Endodermal cell (in vitro differentiated cells): ENCODE results near the gene AP2S1. TPM values are rescaled to one million over a fixed set of nuclear protein-coding genes. Genes with fewer than 3 reads are reported as not detected.

Experiments used
- DNase-seq: peaks from one replicate; pipeline ENCODE4 v3.0.0-alpha.2; 2017
- H3K27ac ChIP-seq: 2 replicates; pipeline ENCODE4 v1.5.1; 2013; ENCODE audit warnings: mild to moderate bottlenecking, low read depth, low read length, moderate library complexity
- H3K27me3 ChIP-seq: 2 replicates; pipeline ENCODE4 v1.6.1; 2013; ENCODE audit warnings: mild to moderate bottlenecking, low read length, moderate library complexity; ENCODE audit not compliant: insufficient read depth, control insufficient read depth, poor library complexity, severe bottlenecking
- H3K36me3 ChIP-seq: 2 replicates; pipeline ENCODE4 v1.7.0; 2013; ENCODE audit warnings: mild to moderate bottlenecking, low read length, moderate library complexity; ENCODE audit not compliant: control insufficient read depth, insufficient read depth
- H3K4me1 ChIP-seq: one replicate; pipeline ENCODE4 v1.7.0; 2013; ENCODE audit warnings: low read length; ENCODE audit not compliant: control insufficient read depth, insufficient read depth
- H3K4me3 ChIP-seq: 2 replicates; pipeline ENCODE4 v1.5.1; 2013; ENCODE audit warnings: mild to moderate bottlenecking, low read length, moderate library complexity
- H3K9ac ChIP-seq: 2 replicates; pipeline ENCODE4 v1.6.1; 2013; ENCODE audit warnings: mild to moderate bottlenecking, low read length, moderate library complexity; ENCODE audit not compliant: poor library complexity, severe bottlenecking; ENCODE audit errors: extremely low read depth
- H3K9me3 ChIP-seq: 2 replicates; pipeline ENCODE4 v1.6.1; 2013; ENCODE audit warnings: mild to moderate bottlenecking, low read length, moderate library complexity; ENCODE audit not compliant: control insufficient read depth
- H3K27ac Mint-ChIP-seq: 2 replicates; pipeline ENCODE4 v1.8.0; 2020; ENCODE audit warnings: mixed read lengths
- H3K27me3 Mint-ChIP-seq: 2 replicates; pipeline ENCODE4 v1.8.0; 2021; ENCODE audit warnings: mild to moderate bottlenecking, mixed read lengths; ENCODE audit not compliant: insufficient read depth
- H3K36me3 Mint-ChIP-seq: 2 replicates; pipeline ENCODE4 v1.8.0; 2020; ENCODE audit warnings: low read depth, mixed read lengths
- H3K4me1 Mint-ChIP-seq: 2 replicates; pipeline ENCODE4 v1.8.0; 2020; ENCODE audit warnings: mixed read lengths
- H3K4me3 Mint-ChIP-seq: 2 replicates; pipeline ENCODE4 v1.8.0; 2020; ENCODE audit warnings: mild to moderate bottlenecking, moderate library complexity, mixed read lengths
- H3K9me3 Mint-ChIP-seq: 2 replicates; pipeline ENCODE4 v1.8.0; 2020; ENCODE audit warnings: mild to moderate bottlenecking, mixed read lengths
- WGBS, 2 experiments: methylation state at CpG; one replicate each; pipeline versions ENCODE4 v1.1.5 to v1.1.7; 2013; ENCODE audit warnings: missing lambda C conversion rate in 2 of 2, mixed read lengths in 1 of 2; ENCODE audit not compliant: insufficient coverage in 1 of 2, insufficient read length in 1 of 2; 5-methylcytosine and 5-hydroxymethylcytosine counted together
- total RNA-seq, 2 donors: library from RNA; stranded (reverse); fragmentation: NEBNext Ultra II Directional in 1 of 2; extraction: Animal tissue kit (Norgen Biotek cat#: 25700) in 1 of 2; gene quantifications; 2 replicates in 1 of 2; 3 replicates in 1 of 2; pipeline ENCODE4 v1.2.1, GENCODE V29; 2021
- TF ChIP-seq, protein P1 (sequence below): fragments of 200-600 bp; sonication (generic); conservative IDR thresholded peaks from 2 replicates; pipeline ENCODE4 v1.5.0; 2021; ENCODE audit warnings: antibody characterized with exemption, mild to moderate bottlenecking

The AP2S1 gene
- total RNA-seq, 2 donors from 2014 or later: 162 to 214 TPM

DNA sequence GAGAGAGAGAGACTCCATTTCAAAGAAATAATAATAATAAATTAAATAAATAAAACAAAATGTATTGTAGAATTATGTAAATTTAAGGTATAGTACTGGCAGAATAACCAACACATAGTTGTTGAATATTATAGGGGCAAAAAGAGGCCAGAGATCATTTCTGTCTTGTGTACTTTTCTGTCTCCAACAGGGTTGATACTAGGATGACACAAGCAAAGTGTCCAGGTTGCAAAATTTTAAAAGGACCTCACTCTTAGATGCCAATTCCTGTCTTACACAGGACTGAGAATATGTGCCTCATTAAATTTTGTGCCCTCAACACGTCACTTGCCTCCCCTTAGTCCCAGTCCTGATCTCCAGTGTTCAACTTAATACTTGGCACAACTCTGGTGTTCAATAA, 2.2 kb upstream of the AP2S1 start:
- Histone ChIP-seq H3K27me3 (no peaks in the 10 kb centered on the region), H3K4me3 (no peak overlapping the region), H3K4me1 (no peaks in the 10 kb centered on the region), H3K9ac (no peak overlapping the region), H3K36me3 (peaks cover 7% of the 10 kb centered on the region), H3K9me3 (no peaks in the 10 kb centered on the region), H3K27ac (no peak overlapping the region)
- TF ChIP-seq, protein P1, sequence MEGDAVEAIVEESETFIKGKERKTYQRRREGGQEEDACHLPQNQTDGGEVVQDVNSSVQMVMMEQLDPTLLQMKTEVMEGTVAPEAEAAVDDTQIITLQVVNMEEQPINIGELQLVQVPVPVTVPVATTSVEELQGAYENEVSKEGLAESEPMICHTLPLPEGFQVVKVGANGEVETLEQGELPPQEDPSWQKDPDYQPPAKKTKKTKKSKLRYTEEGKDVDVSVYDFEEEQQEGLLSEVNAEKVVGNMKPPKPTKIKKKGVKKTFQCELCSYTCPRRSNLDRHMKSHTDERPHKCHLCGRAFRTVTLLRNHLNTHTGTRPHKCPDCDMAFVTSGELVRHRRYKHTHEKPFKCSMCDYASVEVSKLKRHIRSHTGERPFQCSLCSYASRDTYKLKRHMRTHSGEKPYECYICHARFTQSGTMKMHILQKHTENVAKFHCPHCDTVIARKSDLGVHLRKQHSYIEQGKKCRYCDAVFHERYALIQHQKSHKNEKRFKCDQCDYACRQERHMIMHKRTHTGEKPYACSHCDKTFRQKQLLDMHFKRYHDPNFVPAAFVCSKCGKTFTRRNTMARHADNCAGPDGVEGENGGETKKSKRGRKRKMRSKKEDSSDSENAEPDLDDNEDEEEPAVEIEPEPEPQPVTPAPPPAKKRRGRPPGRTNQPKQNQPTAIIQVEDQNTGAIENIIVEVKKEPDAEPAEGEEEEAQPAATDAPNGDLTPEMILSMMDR: no peak
- peaks cover 13% of the 10 kb centered on the region for H3K27me3 Mint-ChIP-seq
- H3K4me3 Mint-ChIP-seq: no peak overlapping the region
- DNase-seq: no peak
- peaks cover 11% of the 10 kb centered on the region for H3K4me1 Mint-ChIP-seq
- no peaks in the 10 kb centered on the region for H3K9me3 Mint-ChIP-seq
- no peak overlapping the region for H3K27ac Mint-ChIP-seq
- H3K36me3 Mint-ChIP-seq: peaks cover 2% of the 10 kb centered on the region
- WGBS, 2 experiments: 64 to 92% methylated on average over 1 of the region's 1 CpG

GRCh38 chr19:46849610-46850009, 1.0 kb downstream of the AP2S1 start:
- 25 to 30% methylated on average over 5 of the region's 5 CpGs for WGBS, 2 experiments
- Histone ChIP-seq H3K27ac (peak overlapping the region; percentile 85), H3K4me3 (peak overlapping the region; percentile 93), H3K9ac (peak overlapping the region; percentile 90), H3K36me3 (peaks cover 27% of the 10 kb centered on the region), H3K9me3 (no peaks in the 10 kb centered on the region), H3K4me1 (no peaks in the 10 kb centered on the region), H3K27me3 (no peaks in the 10 kb centered on the region)
- H3K27ac Mint-ChIP-seq: peak overlapping the region; percentile 93
- H3K4me1 Mint-ChIP-seq: peaks cover 11% of the 10 kb centered on the region
- DNase-seq: peak; percentile 68
- H3K36me3 Mint-ChIP-seq: peaks cover 14% of the 10 kb centered on the region
- peak overlapping the region; percentile 93 for H3K4me3 Mint-ChIP-seq
- peaks cover 7% of the 10 kb centered on the region for H3K27me3 Mint-ChIP-seq
- H3K9me3 Mint-ChIP-seq: no peaks in the 10 kb centered on the region
- TF ChIP-seq, protein P1: no peak

GRCh38 chr19:46848389-46848788, 2.3 kb downstream of the AP2S1 start:
- Histone ChIP-seq H3K4me3 (no peak overlapping the region), H3K9me3 (no peaks in the 10 kb centered on the region), H3K36me3 (peaks cover 38% of the 10 kb centered on the region), H3K9ac (no peak overlapping the region), H3K4me1 (no peaks in the 10 kb centered on the region), H3K27ac (no peak overlapping the region), H3K27me3 (no peaks in the 10 kb centered on the region)
- Mint-ChIP-seq H3K4me1 (peaks cover 11% of the 10 kb centered on the region), H3K27me3 (no peaks in the 10 kb centered on the region), H3K9me3 (no peaks in the 10 kb centered on the region), H3K4me3 (no peak overlapping the region), H3K36me3 (peaks cover 22% of the 10 kb centered on the region), H3K27ac (no peak overlapping the region)
- TF ChIP-seq, protein P1: no peak
- DNase-seq: no peak
- 94 to 96% methylated on average over 2 of the region's 2 CpGs for WGBS, 2 experiments
